ENCODE measurements around the gene INO80. TPM values are rescaled to one million over a fixed set of nuclear protein-coding genes. Genes with fewer than 3 reads are reported as not detected.
A peak's percentile ranks its signal among the peaks of the same experiment; 100 is the strongest.

Gene INO80
- total RNA-seq, 1 donor: 24.9 TPM

DNA sequence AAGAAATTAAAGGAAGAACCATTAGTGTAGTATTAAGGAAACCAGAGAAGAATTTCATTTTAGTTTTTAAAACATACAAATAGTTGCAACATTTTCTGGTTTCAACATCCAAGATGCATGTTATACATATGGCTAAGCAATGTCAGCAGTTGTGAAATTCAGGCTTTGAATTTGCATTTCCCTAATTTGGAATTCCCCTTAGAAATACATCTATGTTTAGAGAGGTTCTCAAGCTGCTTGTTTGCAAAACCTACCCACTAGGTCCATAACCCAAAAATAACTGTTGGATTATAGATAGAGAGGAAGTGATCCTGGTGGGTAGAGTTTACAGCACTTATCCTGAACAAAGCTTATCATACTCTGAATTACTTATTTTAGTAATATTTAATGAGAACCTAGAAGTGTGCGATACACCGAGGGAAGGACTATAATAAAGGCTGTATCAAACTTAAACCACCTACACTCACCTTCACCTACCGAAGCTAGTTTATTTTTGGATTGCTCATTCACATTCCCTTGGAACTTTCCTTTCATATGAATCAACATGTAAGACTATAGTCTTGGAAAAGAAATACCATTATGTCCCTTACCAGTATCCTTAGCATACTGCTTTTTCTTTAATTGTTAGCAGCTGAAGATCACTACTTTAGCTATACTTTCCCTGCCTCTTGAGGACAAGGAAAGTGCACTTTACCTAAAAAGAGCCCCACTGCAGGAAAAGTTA, 102.2 kb downstream of the INO80 start:
- TF ChIP-seq, protein P1, sequence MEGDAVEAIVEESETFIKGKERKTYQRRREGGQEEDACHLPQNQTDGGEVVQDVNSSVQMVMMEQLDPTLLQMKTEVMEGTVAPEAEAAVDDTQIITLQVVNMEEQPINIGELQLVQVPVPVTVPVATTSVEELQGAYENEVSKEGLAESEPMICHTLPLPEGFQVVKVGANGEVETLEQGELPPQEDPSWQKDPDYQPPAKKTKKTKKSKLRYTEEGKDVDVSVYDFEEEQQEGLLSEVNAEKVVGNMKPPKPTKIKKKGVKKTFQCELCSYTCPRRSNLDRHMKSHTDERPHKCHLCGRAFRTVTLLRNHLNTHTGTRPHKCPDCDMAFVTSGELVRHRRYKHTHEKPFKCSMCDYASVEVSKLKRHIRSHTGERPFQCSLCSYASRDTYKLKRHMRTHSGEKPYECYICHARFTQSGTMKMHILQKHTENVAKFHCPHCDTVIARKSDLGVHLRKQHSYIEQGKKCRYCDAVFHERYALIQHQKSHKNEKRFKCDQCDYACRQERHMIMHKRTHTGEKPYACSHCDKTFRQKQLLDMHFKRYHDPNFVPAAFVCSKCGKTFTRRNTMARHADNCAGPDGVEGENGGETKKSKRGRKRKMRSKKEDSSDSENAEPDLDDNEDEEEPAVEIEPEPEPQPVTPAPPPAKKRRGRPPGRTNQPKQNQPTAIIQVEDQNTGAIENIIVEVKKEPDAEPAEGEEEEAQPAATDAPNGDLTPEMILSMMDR (IDR thresholded peaks at IDR 0.05; ENCODE audit: insufficient read depth, low read length): no peak
- peak; percentile 44 for DNase-seq (ENCODE audit: low read depth)
- H3K4me3 ChIP-seq (ENCODE audit: low read depth, low read length): no peak overlapping the region

DNA sequence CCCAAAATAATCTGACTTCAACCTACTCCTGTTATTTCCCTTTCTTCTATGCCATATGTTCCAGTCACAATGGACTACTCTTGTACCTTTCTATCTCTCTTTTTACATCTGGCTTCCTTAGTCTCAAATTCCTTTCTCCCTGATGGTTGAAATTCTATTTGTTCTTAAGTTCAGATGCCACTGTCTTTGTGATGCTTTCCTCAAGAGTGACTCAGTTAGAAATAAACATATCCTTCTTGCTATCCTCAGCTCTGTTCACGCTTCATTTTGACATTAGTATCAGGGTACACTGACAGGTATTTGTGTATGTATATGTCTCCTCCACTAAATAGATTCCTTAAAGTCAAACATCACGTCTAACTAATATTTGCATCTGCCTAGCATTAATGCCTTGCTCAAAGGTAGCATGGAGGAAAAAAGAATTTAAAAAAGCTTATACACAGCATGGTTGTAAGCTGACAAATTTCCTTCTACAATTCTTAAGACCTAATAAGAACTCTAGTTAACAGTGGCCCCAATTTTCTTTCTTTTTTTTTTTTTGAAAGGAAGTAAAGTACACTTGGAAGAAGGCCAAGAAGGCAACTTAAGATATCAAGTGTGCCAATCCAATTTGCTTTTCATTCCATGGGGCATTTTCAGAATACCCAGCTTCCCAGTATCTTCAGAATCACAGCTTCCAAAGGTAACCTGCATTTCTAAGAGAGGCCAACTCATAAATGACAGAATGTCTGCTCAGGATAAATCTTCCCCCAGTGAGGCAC, 104.8 kb downstream of the INO80 start:
- TF ChIP-seq, protein P1 (IDR thresholded peaks at IDR 0.05; ENCODE audit: insufficient read depth, low read length): no peak
- no peak for DNase-seq (ENCODE audit: low read depth)
- H3K4me3 ChIP-seq (ENCODE audit: low read depth, low read length): no peak overlapping the region

DNA sequence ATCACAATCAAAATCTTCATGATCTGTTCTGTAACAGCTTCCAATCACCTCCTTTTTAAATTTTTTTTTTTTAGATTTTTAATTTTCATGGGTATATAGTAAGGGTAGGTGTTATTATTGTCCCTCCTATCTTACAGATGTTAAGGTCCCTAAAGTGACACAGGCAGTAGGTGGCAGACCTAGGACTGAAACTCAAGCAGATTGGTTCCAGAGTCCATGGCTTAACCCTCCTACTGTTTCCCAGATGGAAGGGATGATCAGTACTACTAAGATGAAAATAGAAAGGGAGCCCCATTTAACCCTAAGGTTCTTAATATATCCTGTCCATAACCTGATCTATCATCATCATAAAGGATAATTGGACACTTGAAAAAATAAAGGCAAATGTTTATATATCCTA, 105.7 kb downstream of the INO80 start:
- H3K4me3 ChIP-seq (ENCODE audit: low read depth, low read length): no peak overlapping the region
- no peak for DNase-seq (ENCODE audit: low read depth)

DNA sequence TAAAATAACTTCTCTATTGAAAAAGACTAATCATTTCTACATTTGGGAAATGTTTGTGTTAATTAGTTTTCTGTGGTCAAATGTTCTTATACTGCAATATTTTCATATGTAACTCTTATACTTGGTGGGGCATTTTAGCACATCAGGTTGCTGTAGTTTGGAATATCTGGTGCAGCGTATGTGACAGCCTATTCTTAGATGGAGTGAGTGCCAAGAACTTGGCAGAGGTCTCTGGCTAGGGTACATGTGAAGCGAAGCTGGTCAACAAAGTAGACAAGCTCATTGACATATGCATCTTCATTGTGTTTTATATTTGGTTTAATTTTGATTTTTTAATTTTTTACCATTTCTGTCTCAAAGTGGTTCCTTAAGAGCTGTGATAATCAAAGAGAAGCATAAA, 109.6 kb downstream of the INO80 start:
- DNase-seq (ENCODE audit: low read depth): no peak
- TF ChIP-seq, protein P1 (IDR thresholded peaks at IDR 0.05; ENCODE audit: insufficient read depth, low read length): no peak
- no peak overlapping the region for H3K4me3 ChIP-seq (ENCODE audit: low read depth, low read length)

More for the DNA sequence above, 105.7 kb downstream of the INO80 start:
- TF ChIP-seq, protein P1 (IDR thresholded peaks at IDR 0.05; ENCODE audit: insufficient read depth, low read length): no peak

DNA sequence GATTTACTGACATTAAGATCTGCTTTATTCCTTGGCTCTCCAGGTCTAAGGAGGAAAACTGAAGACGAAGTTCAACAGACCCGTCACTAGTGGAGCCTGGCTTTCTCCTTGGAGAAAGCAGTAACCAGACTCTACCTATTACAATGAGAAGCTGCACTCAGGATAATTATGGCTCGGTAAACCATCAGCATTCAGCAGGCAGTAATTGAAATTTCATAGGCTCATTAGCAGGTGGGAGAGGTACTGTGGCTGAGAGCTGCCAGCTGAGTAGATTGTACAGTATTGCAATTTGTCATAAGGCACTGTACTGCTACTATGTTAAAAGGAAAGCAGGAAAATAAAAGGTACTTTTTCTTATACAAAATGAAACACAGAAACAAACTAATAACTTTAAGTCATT, 111.6 kb downstream of the INO80 start:
- DNase-seq (ENCODE audit: low read depth): no peak
- TF ChIP-seq, protein P1 (IDR thresholded peaks at IDR 0.05; ENCODE audit: insufficient read depth, low read length): no peak
- no peak overlapping the region for H3K4me3 ChIP-seq (ENCODE audit: low read depth, low read length)

DNA sequence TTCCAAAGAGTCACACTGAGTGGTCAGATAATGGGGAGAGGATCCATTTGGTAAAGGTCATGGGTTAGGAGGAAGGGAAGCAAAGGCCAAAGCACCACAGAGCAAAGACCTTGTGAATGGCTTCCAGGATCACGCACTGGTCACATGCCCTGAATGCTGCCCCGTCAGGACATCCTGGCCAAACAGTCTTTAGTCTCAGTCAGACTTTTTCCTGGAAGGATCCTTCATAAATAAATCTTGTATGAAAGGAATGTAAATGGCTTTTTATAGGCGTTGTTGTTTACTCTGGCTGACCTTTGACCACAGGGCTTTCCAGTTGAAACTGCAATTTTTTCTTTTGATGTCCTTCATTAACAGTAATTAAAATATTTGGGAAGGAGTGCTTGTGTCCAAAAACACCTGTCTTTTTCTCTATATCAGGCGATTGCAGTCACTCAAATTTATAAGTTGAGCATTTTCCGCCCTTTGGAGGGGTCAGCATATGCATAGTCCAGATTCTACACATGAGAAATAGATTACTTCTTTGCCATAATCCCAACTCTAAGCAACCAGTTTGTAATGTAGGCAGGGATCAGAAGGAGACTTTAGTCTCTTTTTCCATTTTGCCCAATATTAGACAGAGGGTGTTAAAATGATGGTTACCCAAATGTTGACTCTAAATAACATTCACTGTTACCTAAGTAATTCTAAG, 114.4 kb downstream of the INO80 start:
- H3K4me3 ChIP-seq (ENCODE audit: low read depth, low read length): no peak overlapping the region
- TF ChIP-seq, protein P1 (IDR thresholded peaks at IDR 0.05; ENCODE audit: insufficient read depth, low read length): no peak
- no peak for DNase-seq (ENCODE audit: low read depth)
